A673 (cell line): ENCODE data around the gene RBP4.

Source experiments
- CTCF ChIP-seq: fragments of 300-800, 200-600 bp; sonication (generic); conservative IDR thresholded peaks from 2 replicates; pipeline ENCODE4 v1.5.1; 2017; ENCODE audit warnings: low read depth, mild to moderate bottlenecking, antibody characterized with exemption, low read length, moderate library complexity, mixed read lengths
- EZH2 ChIP-seq: fragments of 200-600 bp; sonication (generic); IDR thresholded peaks from 2 replicates; pipeline ENCODE4 v1.6.1; 2017; ENCODE audit warnings: borderline replicate concordance, low read depth, mild to moderate bottlenecking, mixed read lengths, antibody characterized with exemption, low read length; ENCODE audit not compliant: poor library complexity, severe bottlenecking

DNA sequence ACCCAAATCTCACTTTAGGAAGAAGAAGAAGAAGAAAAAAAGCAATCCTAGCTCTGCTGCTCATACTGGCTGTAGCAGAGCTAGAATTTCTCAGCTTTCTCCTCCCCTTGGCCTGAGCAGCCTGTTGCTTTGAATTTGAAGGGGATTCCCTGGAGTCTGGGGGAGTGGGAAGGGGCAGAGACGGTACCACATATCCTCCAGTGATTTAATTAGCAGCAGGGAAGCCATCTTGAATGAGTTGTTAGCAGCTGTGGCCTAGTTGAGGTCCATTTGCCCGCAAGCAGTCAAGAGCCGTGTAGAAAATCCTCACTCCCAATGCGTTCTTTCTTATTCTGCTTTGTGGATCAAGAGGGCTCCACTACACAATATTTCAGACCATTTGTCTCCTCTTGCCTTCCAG lies 27.8 kb upstream of the RBP4 start:
- TF ChIP-seq CTCF (no peak), EZH2 (no peak)
